Measurements from ENCODE around the gene HNRNPA2B1.
"Not testable (repeated sequence)": the region's sequence is repeated elsewhere in the genome, so short reads cannot be mapped to it uniquely, and the experiment has no call there.

The HNRNPA2B1 gene

GRCh38 chr7:26192485-26193087, 8.0 kb downstream of the HNRNPA2B1 start:
- Mint-ChIP-seq H3K4me3 (peak overlapping the region; percentile 47), H3K36me3 (ENCODE audit: low read depth) (peaks cover 86% of the 10 kb centered on the region), H3K9me3 (no peaks in the 10 kb centered on the region), H3K27ac (peak overlapping the region; percentile 50), H3K4me1 (ENCODE audit: low read depth) (peaks cover 74% of the 10 kb centered on the region), H3K27me3 (ENCODE audit: low read depth) (no peaks in the 10 kb centered on the region)

GRCh38 chr7:26191974-26192479, 8.5 kb downstream of the HNRNPA2B1 start:
- H3K9me3 Mint-ChIP-seq = no peaks in the 10 kb centered on the region
- H3K4me1 Mint-ChIP-seq (ENCODE audit: low read depth) = peaks cover 74% of the 10 kb centered on the region
- no peaks in the 10 kb centered on the region for H3K27me3 Mint-ChIP-seq (ENCODE audit: low read depth)
- H3K36me3 Mint-ChIP-seq (ENCODE audit: low read depth) = peaks cover 86% of the 10 kb centered on the region
- peak overlapping the region; percentile 47 for H3K4me3 Mint-ChIP-seq
- H3K27ac Mint-ChIP-seq = peak overlapping the region; percentile 50

- Mint-ChIP-seq H3K27me3 (ENCODE audit: low read depth) (no peaks in the 10 kb centered on the region), H3K4me1 (ENCODE audit: low read depth) (peaks cover 74% of the 10 kb centered on the region), H3K36me3 (ENCODE audit: low read depth) (peaks cover 85% of the 10 kb centered on the region), H3K4me3 (no peak overlapping the region), H3K9me3 (no peaks in the 10 kb centered on the region), H3K27ac (no peak overlapping the region)
Measured at GRCh38 chr7:26191233-26191973, 9.1 kb downstream of the HNRNPA2B1 start.

GRCh38 chr7:26190417-26190869, 10.1 kb downstream of the HNRNPA2B1 start:
- Mint-ChIP-seq H3K36me3 (ENCODE audit: low read depth) (peaks cover 83% of the 10 kb centered on the region), H3K27ac (peak overlapping the region; percentile 56), H3K4me3 (no peak overlapping the region), H3K4me1 (ENCODE audit: low read depth) (peaks cover 71% of the 10 kb centered on the region), H3K27me3 (ENCODE audit: low read depth) (no peaks in the 10 kb centered on the region), H3K9me3 (no peaks in the 10 kb centered on the region)

GRCh38 chr7:26189697-26190096, 10.8 kb downstream of the HNRNPA2B1 start:
- H3K9me3 Mint-ChIP-seq = no peaks in the 10 kb centered on the region
- H3K4me3 Mint-ChIP-seq = no peak overlapping the region
- H3K27ac Mint-ChIP-seq = peak overlapping the region; percentile 33
- no peaks in the 10 kb centered on the region for H3K27me3 Mint-ChIP-seq (ENCODE audit: low read depth)
- peaks cover 74% of the 10 kb centered on the region for H3K4me1 Mint-ChIP-seq (ENCODE audit: low read depth)
- peaks cover 86% of the 10 kb centered on the region for H3K36me3 Mint-ChIP-seq (ENCODE audit: low read depth)

GRCh38 chr7:26188957-26189541, 11.5 kb downstream of the HNRNPA2B1 start:
- no peak overlapping the region for H3K4me3 Mint-ChIP-seq
- no peaks in the 10 kb centered on the region for H3K9me3 Mint-ChIP-seq
- H3K36me3 Mint-ChIP-seq (ENCODE audit: low read depth) = peaks cover 88% of the 10 kb centered on the region
- no peaks in the 10 kb centered on the region for H3K27me3 Mint-ChIP-seq (ENCODE audit: low read depth)
- H3K27ac Mint-ChIP-seq = peak overlapping the region; percentile 33
- peaks cover 69% of the 10 kb centered on the region for H3K4me1 Mint-ChIP-seq (ENCODE audit: low read depth)

- Mint-ChIP-seq H3K9me3 (no peaks in the 10 kb centered on the region), H3K27ac (peak overlapping the region; percentile 53), H3K27me3 (ENCODE audit: low read depth) (no peaks in the 10 kb centered on the region), H3K36me3 (ENCODE audit: low read depth) (peaks cover 87% of the 10 kb centered on the region), H3K4me1 (ENCODE audit: low read depth) (peaks cover 63% of the 10 kb centered on the region), H3K4me3 (no peak overlapping the region)
Measured at GRCh38 chr7:26188206-26188956, 12.2 kb downstream of the HNRNPA2B1 start.

- no peaks in the 10 kb centered on the region for H3K27me3 Mint-ChIP-seq (ENCODE audit: low read depth)
- peak overlapping the region; percentile 77 for H3K27ac Mint-ChIP-seq
- H3K4me1 Mint-ChIP-seq (ENCODE audit: low read depth) = peaks cover 55% of the 10 kb centered on the region
- H3K4me3 Mint-ChIP-seq = no peak overlapping the region
- H3K36me3 Mint-ChIP-seq (ENCODE audit: low read depth) = peaks cover 80% of the 10 kb centered on the region
- no peaks in the 10 kb centered on the region for H3K9me3 Mint-ChIP-seq
Measured at GRCh38 chr7:26187380-26188205, 13.0 kb downstream of the HNRNPA2B1 start.

- H3K9me3 Mint-ChIP-seq = no peaks in the 10 kb centered on the region
- peaks cover 72% of the 10 kb centered on the region for H3K36me3 Mint-ChIP-seq (ENCODE audit: low read depth)
Measured at GRCh38 chr7:26186364-26187311, 13.9 kb downstream of the HNRNPA2B1 start.

GRCh38 chr7:26185844-26186180, 14.7 kb downstream of the HNRNPA2B1 start:
- Mint-ChIP-seq H3K27ac (peak overlapping the region; percentile 80), H3K4me3 (no peak overlapping the region), H3K9me3 (no peaks in the 10 kb centered on the region), H3K36me3 (ENCODE audit: low read depth) (peaks cover 71% of the 10 kb centered on the region), H3K4me1 (ENCODE audit: low read depth) (peaks cover 48% of the 10 kb centered on the region), H3K27me3 (ENCODE audit: low read depth) (no peaks in the 10 kb centered on the region)

More at GRCh38 chr7:26186364-26187311, 13.9 kb downstream of the HNRNPA2B1 start:
- Mint-ChIP-seq H3K4me1 (ENCODE audit: low read depth) (peaks cover 49% of the 10 kb centered on the region), H3K27me3 (ENCODE audit: low read depth) (no peaks in the 10 kb centered on the region), H3K27ac (peak overlapping the region; percentile 77), H3K4me3 (no peak overlapping the region)

- Mint-ChIP-seq H3K27ac (peak overlapping the region; percentile 80), H3K9me3 (no peaks in the 10 kb centered on the region), H3K27me3 (ENCODE audit: low read depth) (no peaks in the 10 kb centered on the region), H3K36me3 (ENCODE audit: low read depth) (peaks cover 71% of the 10 kb centered on the region), H3K4me3 (no peak overlapping the region), H3K4me1 (ENCODE audit: low read depth) (peaks cover 46% of the 10 kb centered on the region)
Measured at GRCh38 chr7:26185131-26185843, 15.3 kb downstream of the HNRNPA2B1 start.

- not testable (repeated sequence) for H3K4me3 Mint-ChIP-seq; H3K9me3 Mint-ChIP-seq; H3K27me3 Mint-ChIP-seq (ENCODE audit: low read depth)
- Mint-ChIP-seq H3K4me1 (ENCODE audit: low read depth) (peaks cover 47% of the 10 kb centered on the region), H3K36me3 (ENCODE audit: low read depth) (peaks cover 67% of the 10 kb centered on the region), H3K27ac (peak overlapping the region; percentile 80)
Measured at GRCh38 chr7:26184281-26185101, 16.1 kb downstream of the HNRNPA2B1 start.
